HepG2 (cell line): ENCODE measurements around the gene RUNX3. TPM values are rescaled to one million over a fixed set of nuclear protein-coding genes. Genes with fewer than 3 reads are reported as not detected.

Source experiments
- AGO1 ChIP-seq: fragments of 200-400 bp; formaldehyde crosslinking; IDR thresholded peaks from 2 replicates; pipeline ENCODE4 v1.6.1; 2017; ENCODE audit warnings: mild to moderate bottlenecking, low read depth, low read length, moderate library complexity; ENCODE audit not compliant: poor library complexity, severe bottlenecking
- KAT8 ChIP-seq: IDR thresholded peaks from 2 replicates; pipeline ENCODE4 v1.6.1; 2016; ENCODE audit warnings: missing genetic modification reagents, missing compliant biosample characterization
- MIER3 ChIP-seq: IDR thresholded peaks from 2 replicates; pipeline ENCODE4 v1.6.1; 2016; ENCODE audit warnings: missing compliant biosample characterization, borderline replicate concordance
- NCOA2 ChIP-seq: sonication (generic); formaldehyde crosslinking; IDR thresholded peaks from 2 replicates; pipeline ENCODE4 v1.8.0; 2022; ENCODE audit warnings: inconsistent platforms
- NR2F1 ChIP-seq, 2 experiments: fragments of 450-650 bp in 1 of 2; formaldehyde crosslinking in 1 of 2; IDR thresholded peaks; 2 replicates each; pipeline versions ENCODE4 v1.5.0 to v1.6.1; 2016 to 2020; ENCODE audit warnings: mild to moderate bottlenecking in 1 of 2, missing compliant biosample characterization in 1 of 2, missing genetic modification reagents in 1 of 2, moderate library complexity in 1 of 2
- SOX13 ChIP-seq, 3 experiments: fragments of 450-650 bp in 1 of 3; sonication (generic) in 1 of 3; formaldehyde crosslinking in 1 of 3; IDR thresholded peaks in 2 of 3; conservative IDR thresholded peaks in 1 of 3; 2 replicates each; pipeline versions ENCODE4 v1.5.0 to v1.6.1; 2016 to 2020; ENCODE audit warnings: antibody characterized with exemption in 1 of 3, mild to moderate bottlenecking in 1 of 3, missing compliant biosample characterization in 1 of 3, missing genetic modification reagents in 1 of 3, moderate library complexity in 1 of 3
- TGIF2 ChIP-seq: IDR thresholded peaks from 2 replicates; pipeline ENCODE4 v1.6.1; 2016; ENCODE audit warnings: control low read depth, missing compliant biosample characterization
- ZHX2 ChIP-seq, 2 experiments: sonication (generic) in 1 of 2; formaldehyde crosslinking in 1 of 2; IDR thresholded peaks; 2 replicates each; pipeline versions ENCODE4 v1.6.1 to v1.9.0; 2014 to 2022; ENCODE audit warnings: antibody characterized with exemption in 1 of 2, borderline replicate concordance in 1 of 2, inconsistent platforms in 1 of 2, low read depth in 1 of 2, missing genetic modification reagents in 1 of 2
- ZNF143 ChIP-seq: sonication (generic); formaldehyde crosslinking; IDR thresholded peaks from 2 replicates; pipeline ENCODE4 v1.4.0; 2020; ENCODE audit warnings: missing genetic modification reagents
- ZNF570 ChIP-seq: sonication (generic); formaldehyde crosslinking; IDR thresholded peaks from 2 replicates; pipeline ENCODE4 v1.4.0; 2020; ENCODE audit warnings: mild to moderate bottlenecking, missing genetic modification reagents, borderline replicate concordance
- polyA plus RNA-seq, 8 experiments: library from polyadenylated mRNA; depleted of rRNA in 3 of 8; stranded (reverse) in 7 of 8; unstranded in 1 of 8; fragments of >200 nt; fragmentation: Illumina TruSeq in 4 of 8; extraction: Trizol in 4 of 8; gene quantifications; 2 replicates each; pipeline versions ENCODE4 v1.2.1 to v1.2.3, GENCODE V29; 2011 to 2016; ENCODE audit warnings: low read depth in 4 of 8, missing spikeins in 1 of 8, mixed read lengths in 1 of 8; ENCODE audit not compliant: insufficient read depth in 1 of 8
- total RNA-seq, 5 experiments: library from RNA; depleted of rRNA; stranded (reverse); fragments of >200 nt; fragmentation: Illumina TruSeq; extraction: Trizol; gene quantifications; 2 replicates each; pipeline ENCODE4 v1.2.3, GENCODE V29; 2016; ENCODE audit warnings: low read depth in 1 of 5

The RUNX3 gene
- total and polyA plus RNA-seq, 2 of the 13 experiments (the other 11 are each of a cell fraction or from before 2014, with no cell fraction given): 0.04 to 0.22 TPM

- no peak for TF ChIP-seq ZHX2 (IDR thresholded peaks at IDR 0.05; ENCODE audit: low read depth)
- no peak for TF ChIP-seq ZHX2 (CRISPR knock-in tag; IDR thresholded peaks at IDR 0.05; ENCODE audit: borderline replicate concordance)
- TF ChIP-seq TGIF2 (CRISPR knock-in tag): no peak
- no peak for TF ChIP-seq ZNF143 (CRISPR knock-in tag)
- TF ChIP-seq ZNF570 (CRISPR knock-in tag): no peak
- no peak for TF ChIP-seq MIER3 (CRISPR knock-in tag)
- TF ChIP-seq NCOA2 (CRISPR knock-in tag): no peak
- TF ChIP-seq KAT8: no peak
- TF ChIP-seq AGO1: no peak
- TF ChIP-seq NR2F1 (CRISPR knock-in tag; IDR thresholded peaks at IDR 0.05): no peak
- TF ChIP-seq SOX13 (IDR thresholded peaks at IDR 0.05): no peak
- no peak for TF ChIP-seq SOX13 (CRISPR knock-in tag; conservative IDR thresholded peaks at IDR 0.05 in 1 of 2, IDR thresholded peaks at IDR 0.05 in 1 of 2)
Observed at GRCh38 chr1:24874056-24874455, 56.0 kb downstream of the RUNX3 start (continued).
